H1 (cell line): ENCODE results near the gene IFT20. TPM values are rescaled to one million over a fixed set of nuclear protein-coding genes. Genes with fewer than 3 reads are reported as not detected.

Source experiments
- CTCF ChIA-PET: fragments of 300-600 bp; sonication (Branson Sonifier 250); formaldehyde crosslinking; loops from one replicate; lab custom pipeline; 2021; ENCODE audit not compliant: partially characterized antibody; lab: Charles Lee
- POLR2A ChIA-PET: fragments of 300-600 bp; sonication (Branson Sonifier 250); formaldehyde crosslinking; loops from one replicate; lab custom pipeline; 2021; ENCODE audit warnings: inconsistent platforms; ENCODE audit not compliant: partially characterized antibody; lab: Charles Lee
- DNase-seq, 2 experiments: peaks; one replicate each; pipeline versions ENCODE4 v3.0.0 to v3.0.0-alpha.2; 2010 to 2022; ENCODE audit warnings: low spot score in 2 of 2, low read depth in 1 of 2, mixed read lengths in 1 of 2
- FAIRE-seq: peaks from 2 replicates; lab custom pipeline; 2011; peaks lifted over from hg19 to GRCh38; lab: Jason Lieb, UNC
- H2AFZ ChIP-seq: 2 replicates; pipeline ENCODE4 v1.8.1; 2012; ENCODE audit warnings: low read length, inconsistent platforms
- H2AK5ac ChIP-seq: 2 replicates; pipeline ENCODE4 v1.6.1; 2013; ENCODE audit warnings: low read depth, low read length
- H2BK120ac ChIP-seq: replicated peaks from 2 replicates; pipeline ENCODE3; 2013; ENCODE audit warnings: low read depth, low read length, inconsistent platforms
- H2BK12ac ChIP-seq: 2 replicates; pipeline ENCODE4 v1.6.1; 2013; ENCODE audit warnings: low read depth, low read length
- H2BK15ac ChIP-seq: 2 replicates; pipeline ENCODE4 v1.6.1; 2013; ENCODE audit warnings: low read length
- H2BK20ac ChIP-seq: 2 replicates; pipeline ENCODE4 v1.6.1; 2013; ENCODE audit warnings: low read length
- H2BK5ac ChIP-seq: 2 replicates; pipeline ENCODE4 v1.6.1; 2013; ENCODE audit warnings: low read depth, low read length
- H3K14ac ChIP-seq: 2 replicates; pipeline ENCODE4 v1.6.1; 2013; ENCODE audit warnings: inconsistent platforms; ENCODE audit not compliant: insufficient read length
- H3K18ac ChIP-seq: 2 replicates; pipeline ENCODE4 v1.6.1; 2013; ENCODE audit warnings: low read length; ENCODE audit errors: extremely low read depth
- H3K23ac ChIP-seq: 2 replicates; pipeline ENCODE4 v1.6.1; 2013; ENCODE audit warnings: inconsistent platforms; ENCODE audit not compliant: insufficient read length
- H3K23me2 ChIP-seq: 2 replicates; pipeline ENCODE4 v1.6.1; 2013; ENCODE audit warnings: low read depth, low read length
- H3K27ac ChIP-seq: 2 replicates; pipeline ENCODE4 v1.6.1; 2011; ENCODE audit warnings: low read depth, low read length, inconsistent platforms
- H3K27me3 ChIP-seq, 4 experiments: replicated peaks in 1 of 4; 1 replicate in 1 of 4; 2 replicates in 3 of 4; pipeline versions ENCODE4 v1.6.1 to v1.8.1; 2011 to 2013; ENCODE audit warnings: low read length in 3 of 4, mild to moderate bottlenecking in 3 of 4, inconsistent platforms in 2 of 4, mixed read lengths in 2 of 4, moderate library complexity in 1 of 4; ENCODE audit not compliant: control insufficient read depth in 3 of 4, insufficient read depth in 3 of 4; ENCODE audit errors: extremely low read depth in 1 of 4
- H3K36me3 ChIP-seq, 4 experiments: 2 replicates each; pipeline versions ENCODE4 v1.6.1 to v1.8.1; 2011 to 2013; ENCODE audit warnings: mild to moderate bottlenecking in 4 of 4, low read length in 3 of 4, moderate library complexity in 2 of 4, control low read depth in 1 of 4, inconsistent platforms in 1 of 4; ENCODE audit not compliant: insufficient read depth in 4 of 4, control insufficient read depth in 2 of 4
- H3K4ac ChIP-seq: replicated peaks from 2 replicates; pipeline ENCODE3; 2013; ENCODE audit warnings: low read length, low read depth, mixed read lengths, inconsistent platforms; ENCODE audit not compliant: insufficient read length
- H3K4me1 ChIP-seq, 4 experiments: replicated peaks in 1 of 4; 1 replicate in 1 of 4; 2 replicates in 3 of 4; pipeline versions ENCODE4 v1.6.1 to v1.8.1; 2011 to 2013; ENCODE audit warnings: low read length in 3 of 4, inconsistent platforms in 2 of 4, mixed read lengths in 1 of 4; ENCODE audit not compliant: insufficient read depth in 4 of 4, control insufficient read depth in 3 of 4
- H3K4me2 ChIP-seq, 2 experiments: 2 replicates each; pipeline versions ENCODE4 v1.6.1 to v1.8.1; 2011 to 2013; ENCODE audit warnings: low read depth in 2 of 2, low read length in 2 of 2, control low read depth in 1 of 2, inconsistent platforms in 1 of 2, mild to moderate bottlenecking in 1 of 2; ENCODE audit not compliant: insufficient read depth in 1 of 2
- H3K4me3 ChIP-seq, 4 experiments: fragments of 200-600, 300-600 bp in 1 of 4; sonication (generic), shearing (Covaris generic), sonication (Bioruptor Twin) in 1 of 4; 2 replicates each; pipeline versions ENCODE4 v1.5.1 to v1.8.1; 2011 to 2016; ENCODE audit warnings: low read length in 4 of 4, low read depth in 3 of 4, control low read depth in 2 of 4, inconsistent platforms in 2 of 4, mild to moderate bottlenecking in 2 of 4, mixed read lengths in 1 of 4, moderate library complexity in 1 of 4; ENCODE audit not compliant: insufficient read depth in 2 of 4; ENCODE audit errors: extremely low read depth in 1 of 4
- H3K56ac ChIP-seq: replicated peaks from 2 replicates; pipeline ENCODE3; 2013; ENCODE audit warnings: low read depth, mild to moderate bottlenecking, mixed read lengths, low read length, inconsistent platforms; ENCODE audit not compliant: insufficient read length
- H3K79me1 ChIP-seq: 2 replicates; pipeline ENCODE4 v1.6.1; 2013; ENCODE audit warnings: low read depth, low read length, control low read depth
- H3K79me2 ChIP-seq, 2 experiments: 2 replicates each; pipeline versions ENCODE4 v1.6.1 to v1.8.1; 2012 to 2013; ENCODE audit warnings: low read length in 2 of 2, mild to moderate bottlenecking in 2 of 2, inconsistent platforms in 1 of 2; ENCODE audit not compliant: insufficient read depth in 2 of 2, control insufficient read depth in 1 of 2
- H3K9ac ChIP-seq, 4 experiments: replicated peaks in 1 of 4; 1 replicate in 1 of 4; 2 replicates in 3 of 4; pipeline versions ENCODE4 v1.6.1 to v1.8.1; 2011 to 2013; ENCODE audit warnings: low read depth in 3 of 4, low read length in 3 of 4, control low read depth in 2 of 4, mild to moderate bottlenecking in 2 of 4, moderate library complexity in 2 of 4, inconsistent platforms in 1 of 4; ENCODE audit errors: extremely low read depth in 1 of 4
- H3K9me3 ChIP-seq, 2 experiments: 2 replicates each; pipeline versions ENCODE4 v1.6.1 to v1.8.1; 2012 to 2013; ENCODE audit warnings: mild to moderate bottlenecking in 2 of 2, moderate library complexity in 2 of 2, control low read depth in 1 of 2, inconsistent platforms in 1 of 2, low read depth in 1 of 2, low read length in 1 of 2, mixed read lengths in 1 of 2; ENCODE audit not compliant: insufficient read depth in 2 of 2
- H4K20me1 ChIP-seq, 2 experiments: replicated peaks in 1 of 2; 2 replicates each; pipeline versions ENCODE3 to v1.8.1; 2011 to 2013; ENCODE audit warnings: inconsistent platforms in 2 of 2, low read length in 2 of 2, mild to moderate bottlenecking in 1 of 2; ENCODE audit not compliant: insufficient read depth in 2 of 2, control insufficient read depth in 1 of 2
- H4K5ac ChIP-seq: 2 replicates; pipeline ENCODE4 v1.6.1; 2013; ENCODE audit warnings: low read length, low read depth, mixed read lengths, inconsistent platforms; ENCODE audit not compliant: insufficient read length
- H4K8ac ChIP-seq: 2 replicates; pipeline ENCODE4 v1.8.0; 2013; ENCODE audit warnings: mild to moderate bottlenecking, moderate library complexity, low read length, inconsistent platforms; ENCODE audit not compliant: insufficient read depth; ENCODE audit errors: extremely low read depth
- H4K91ac ChIP-seq: replicated peaks from 2 replicates; pipeline ENCODE3; 2013; ENCODE audit warnings: low read length, mixed read lengths, inconsistent platforms; ENCODE audit not compliant: insufficient read length
- CHD1 ChIP-seq: IDR thresholded peaks from 2 replicates; pipeline ENCODE4 v1.6.1; 2012; ENCODE audit warnings: low read depth, low read length, improper control_type of control experiment
- CREB1 ChIP-seq: IDR thresholded peaks from 2 replicates; pipeline ENCODE4 v1.6.1; 2012; ENCODE audit warnings: inconsistent platforms
- CTBP2 ChIP-seq: IDR thresholded peaks from 2 replicates; pipeline ENCODE4 v1.7.0; 2011; ENCODE audit warnings: borderline replicate concordance, mild to moderate bottlenecking, moderate library complexity, mixed read lengths, low read length; ENCODE audit not compliant: insufficient read depth, insufficient read length
- GABPA ChIP-seq: IDR thresholded peaks from 2 replicates; pipeline ENCODE4 v1.6.1; 2011; ENCODE audit warnings: mild to moderate bottlenecking, low read length, moderate library complexity, borderline replicate concordance; ENCODE audit not compliant: insufficient read depth
- HDAC6 ChIP-seq: IDR thresholded peaks from one replicate; pipeline ENCODE4 v1.7.1; 2012; ENCODE audit warnings: low read depth, mild to moderate bottlenecking, inconsistent platforms, low read length, moderate library complexity
- JUND ChIP-seq: IDR thresholded peaks from 2 replicates; pipeline ENCODE4 v1.6.1; 2011; ENCODE audit warnings: mild to moderate bottlenecking, improper control_type of control experiment, low read length
- KDM5A ChIP-seq: fragments of 200-600 bp; IDR thresholded peaks from 2 replicates; pipeline ENCODE4 v1.7.1; 2012; ENCODE audit warnings: mild to moderate bottlenecking, low read length, inconsistent platforms, mixed read lengths
- PHF8 ChIP-seq: fragments of 200-600 bp; sonication (generic); conservative IDR thresholded peaks from 2 replicates; pipeline ENCODE4 v1.7.1; 2012; ENCODE audit warnings: low read depth, mild to moderate bottlenecking, inconsistent platforms, low read length, moderate library complexity
- RBBP5 ChIP-seq: IDR thresholded peaks from 2 replicates; pipeline ENCODE4 v1.7.1; 2012; ENCODE audit warnings: low read depth, mild to moderate bottlenecking, inconsistent platforms, low read length, moderate library complexity, borderline replicate concordance
- RNF2 ChIP-seq: fragments of 200-900, 300-1000 bp; sonication (generic); IDR thresholded peaks from 2 replicates; pipeline ENCODE4 v1.7.1; 2016; ENCODE audit warnings: borderline replicate concordance, low read depth, mild to moderate bottlenecking, antibody characterized with exemption, low read length; ENCODE audit not compliant: poor library complexity, severe bottlenecking; ENCODE audit errors: missing control alignments
- SIX5 ChIP-seq: IDR thresholded peaks from 2 replicates; pipeline ENCODE4 v1.6.1; 2011; ENCODE audit warnings: mild to moderate bottlenecking, low read depth, low read length
- SP2 ChIP-seq: IDR thresholded peaks from 2 replicates; pipeline ENCODE4 v1.6.1; 2012; ENCODE audit warnings: mild to moderate bottlenecking, low read length, inconsistent platforms
- TBP ChIP-seq: IDR thresholded peaks from 2 replicates; pipeline ENCODE4 v1.6.1; 2011; ENCODE audit warnings: low read depth, low read length, improper control_type of control experiment
- YY1 ChIP-seq: IDR thresholded peaks from 2 replicates; pipeline ENCODE4 v1.6.1; 2011; ENCODE audit warnings: low read depth, mild to moderate bottlenecking, low read length
- WGBS, 2 experiments: shearing (Covaris generic) in 1 of 2; methylation state at CpG; one replicate each; pipeline versions ENCODE4 v1.1.6 to v1.1.7; 2013 to 2015; ENCODE audit warnings: low lambda C conversion rate in 2 of 2, mixed read lengths in 2 of 2, inconsistent platforms in 1 of 2, low coverage in 1 of 2, missing lambda C conversion rate in 1 of 2; ENCODE audit not compliant: insufficient replicate concordance in 2 of 2, insufficient coverage in 1 of 2, insufficient read length in 1 of 2; ENCODE audit errors: extremely low coverage in 1 of 2, missing lambda C conversion rate in 1 of 2; 5-methylcytosine and 5-hydroxymethylcytosine counted together
- polyA plus RNA-seq, 7 experiments: library from polyadenylated mRNA; depleted of rRNA in 3 of 7; stranded (reverse) in 5 of 7; unstranded in 2 of 7; fragments of >200 nt in 5 of 7; fragments of 200-250 nt in 2 of 7; gene quantifications; 1 replicate in 5 of 7; 2 replicates in 1 of 7; 4 replicates in 1 of 7; pipeline versions ENCODE4 v1.2.1 to v1.2.3, GENCODE V29; 2011 to 2013; ENCODE audit warnings: missing spikeins in 2 of 7, mixed read lengths in 2 of 7
- total RNA-seq: library from RNA; stranded (reverse); fragmentation: NEBNext Ultra II Directional; extraction: Animal tissue kit (Norgen Biotek cat#: 25700); gene quantifications from 2 replicates; pipeline ENCODE4 v1.2.1, GENCODE V29; 2021
- TF ChIP-seq, protein P1 (sequence below): IDR thresholded peaks from 2 replicates; pipeline ENCODE4 v1.6.1; 2012; ENCODE audit warnings: inconsistent platforms

The IFT20 gene
- total and polyA plus RNA-seq, 2 of the 8 experiments (the other 6 are each of a cell fraction or from before 2014, with no cell fraction given) = 9.0 to 21.0 TPM

DNA sequence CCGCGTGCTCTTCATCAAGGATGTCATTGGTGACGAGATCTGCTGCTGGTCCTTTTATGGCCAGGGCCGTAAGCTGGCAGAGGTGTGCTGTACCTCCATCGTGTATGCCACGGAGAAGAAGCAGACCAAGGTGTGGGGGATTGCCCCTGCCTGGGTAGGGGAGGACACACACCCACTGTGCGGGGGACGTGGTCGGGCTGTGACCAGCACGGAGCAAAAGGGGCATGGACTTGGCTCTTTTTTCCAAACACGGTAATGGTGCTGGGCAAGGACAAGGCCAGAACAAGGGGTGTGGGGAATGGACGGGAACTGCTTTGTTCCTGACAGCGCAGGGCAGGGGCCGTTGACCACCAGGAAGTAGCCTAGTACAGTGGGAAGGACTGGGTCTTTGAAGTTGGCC lies 7.0 kb upstream of the IFT20 start:
- H3K27me3 ChIP-seq = no peaks in the 10 kb centered on the region
- H3K4me2 ChIP-seq = no peak overlapping the region
- no peak overlapping the region for H2BK5ac ChIP-seq
- no peaks in the 10 kb centered on the region for H3K9me3 ChIP-seq
- no peak overlapping the region for H2BK12ac ChIP-seq
- 95% methylated on average over 14 of the region's 14 CpGs; no CpG with 5 or more reads in 1 of the 2 experiments for WGBS, 2 experiments
- H3K14ac ChIP-seq = no peak overlapping the region
- H3K56ac ChIP-seq = no peak overlapping the region
- peaks cover 0 to 1% of the 10 kb centered on the region in 2 experiments; a peak in 2 of 4 replicates for H3K79me2 ChIP-seq
- no peak overlapping the region for H2BK120ac ChIP-seq
- H4K8ac ChIP-seq = no peak overlapping the region
- FAIRE-seq = no peak
- H3K23me2 ChIP-seq = no peaks in the 10 kb centered on the region
- ChIA-PET CTCF (no interaction called here), POLR2A (interaction anchor here (1.9 to 9.7 kb wide), 2 partner anchors 11 to 14 kb away, joined by 4 to 92 read pairs; partner anchors contain the start of gene POLDIP2)
- H3K4me1 ChIP-seq = peaks cover 0 to 3% (median 0%) of the 10 kb centered on the region in 4 experiments; a peak in 3 of 7 replicates
- H3K23ac ChIP-seq = no peak overlapping the region
- no peak overlapping the region for H3K18ac ChIP-seq
- H4K5ac ChIP-seq = no peak overlapping the region
- no peak overlapping the region for H4K91ac ChIP-seq
- H3K36me3 ChIP-seq = peaks cover 10 to 30% (median 21%) of the 10 kb centered on the region in 4 experiments
- no peak for DNase-seq
- no peak overlapping the region for H3K9ac ChIP-seq
- H2BK15ac ChIP-seq = no peak overlapping the region
- peaks cover 5% of the 10 kb centered on the region for H3K79me1 ChIP-seq
- H3K27ac ChIP-seq = no peak overlapping the region
- no peak overlapping the region for H3K4me3 ChIP-seq
- no peak overlapping the region for H3K4ac ChIP-seq
- H4K20me1 ChIP-seq = peaks cover 9 to 12% of the 10 kb centered on the region in 2 experiments
- no peak overlapping the region for H2BK20ac ChIP-seq
- H2AFZ ChIP-seq = no peak overlapping the region
- no peak overlapping the region for H2AK5ac ChIP-seq
- TF ChIP-seq RNF2 = no peak
- TF ChIP-seq JUND = no peak
- TF ChIP-seq KDM5A = no peak
- no peak for TF ChIP-seq HDAC6
- TF ChIP-seq CREB1 = no peak
- no peak for TF ChIP-seq RBBP5
- TF ChIP-seq CHD1 = no peak
- no peak for TF ChIP-seq GABPA
- no peak for TF ChIP-seq SIX5
- TF ChIP-seq, protein P1, sequence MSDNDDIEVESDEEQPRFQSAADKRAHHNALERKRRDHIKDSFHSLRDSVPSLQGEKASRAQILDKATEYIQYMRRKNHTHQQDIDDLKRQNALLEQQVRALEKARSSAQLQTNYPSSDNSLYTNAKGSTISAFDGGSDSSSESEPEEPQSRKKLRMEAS = no peak
- TF ChIP-seq PHF8 = no peak
- no peak for TF ChIP-seq TBP
- no peak for TF ChIP-seq CTBP2
- no peak for TF ChIP-seq SP2
- TF ChIP-seq YY1 = no peak
